PFSK-1 (cell line): ENCODE results near the gene PDE4B.
A peak's percentile ranks its signal among the peaks of the same experiment; 100 is the strongest.

Experiments
- FOXP2 ChIP-seq: optimal IDR thresholded peaks from 2 replicates; pipeline ENCODE3; 2011; ENCODE audit warnings: borderline replicate concordance, control low read depth, inconsistent platforms; ENCODE audit not compliant: insufficient read depth; ENCODE audit errors: extremely low read length, extremely low read depth
- POLR2AphosphoS5 ChIP-seq: IDR thresholded peaks from 2 replicates; pipeline ENCODE4 v1.6.1; 2012; ENCODE audit warnings: low read depth, mild to moderate bottlenecking, control low read depth, low read length, moderate library complexity
- REST ChIP-seq, 2 experiments: IDR thresholded peaks; 2 replicates each; pipeline versions ENCODE4 v1.6.1 to v1.8.0; 2011 to 2012; ENCODE audit warnings: low read depth in 2 of 2, low read length in 2 of 2, control low read depth in 1 of 2, inconsistent platforms in 1 of 2, mild to moderate bottlenecking in 1 of 2, moderate library complexity in 1 of 2; ENCODE audit not compliant: insufficient read depth in 1 of 2
- SIN3A ChIP-seq: IDR thresholded peaks from 2 replicates; pipeline ENCODE4 v1.6.1; 2012; ENCODE audit warnings: mild to moderate bottlenecking, low read length, moderate library complexity, borderline replicate concordance; ENCODE audit not compliant: insufficient read depth
- TAF1 ChIP-seq: IDR thresholded peaks from 2 replicates; pipeline ENCODE4 v1.6.1; 2012; ENCODE audit warnings: low read length, control low read depth, borderline replicate concordance; ENCODE audit not compliant: insufficient read depth

PDE4B gene

GRCh38 chr1:66168948-66169671 is 376.4 kb downstream of the PDE4B start:
- TF ChIP-seq REST (IDR thresholded peaks at IDR 0.05; ENCODE audit: insufficient read depth in 1 of 2, low read depth in 2 of 2, low read length in 2 of 2) (peak in 1 of 2 experiments; percentile 79; a peak in 2 of 4 replicates), POLR2AphosphoS5 (no peak), TAF1 (no peak)

GRCh38 chr1:66172272-66172671 is 379.6 kb downstream of the PDE4B start:
- TF ChIP-seq TAF1 (no peak), SIN3A (no peak), POLR2AphosphoS5 (no peak), FOXP2 (no peak), REST (IDR thresholded peaks at IDR 0.05; ENCODE audit: insufficient read depth in 1 of 2, low read depth in 2 of 2, low read length in 2 of 2) (no peak)

- TF ChIP-seq FOXP2 = no peak
- no peak for TF ChIP-seq REST (IDR thresholded peaks at IDR 0.05; ENCODE audit: insufficient read depth in 1 of 2, low read depth in 2 of 2, low read length in 2 of 2)
- TF ChIP-seq TAF1 = no peak
- TF ChIP-seq POLR2AphosphoS5 = no peak
- no peak for TF ChIP-seq SIN3A
Observed at GRCh38 chr1:66175098-66175497, 382.4 kb downstream of the PDE4B start.

GRCh38 chr1:66175581-66175980 is 382.9 kb downstream of the PDE4B start:
- no peak for TF ChIP-seq FOXP2
- TF ChIP-seq SIN3A = no peak
- no peak for TF ChIP-seq POLR2AphosphoS5
- TF ChIP-seq REST (IDR thresholded peaks at IDR 0.05; ENCODE audit: insufficient read depth in 1 of 2, low read depth in 2 of 2, low read length in 2 of 2) = no peak
- TF ChIP-seq TAF1 = no peak

GRCh38 chr1:66176012-66176715 is 383.5 kb downstream of the PDE4B start:
- no peak for TF ChIP-seq FOXP2
